Putamen (tissue), 1 donor: ENCODE data around the gene POP7.
"Not testable (repeated sequence)": the region's sequence is repeated elsewhere in the genome, so short reads cannot be mapped to it uniquely, and the experiment has no call there.

Experiments
- DNase-seq: peaks from one replicate; pipeline ENCODE4 v3.0.0-alpha.2; 2016; ENCODE audit warnings: low spot score

Gene POP7

DNA sequence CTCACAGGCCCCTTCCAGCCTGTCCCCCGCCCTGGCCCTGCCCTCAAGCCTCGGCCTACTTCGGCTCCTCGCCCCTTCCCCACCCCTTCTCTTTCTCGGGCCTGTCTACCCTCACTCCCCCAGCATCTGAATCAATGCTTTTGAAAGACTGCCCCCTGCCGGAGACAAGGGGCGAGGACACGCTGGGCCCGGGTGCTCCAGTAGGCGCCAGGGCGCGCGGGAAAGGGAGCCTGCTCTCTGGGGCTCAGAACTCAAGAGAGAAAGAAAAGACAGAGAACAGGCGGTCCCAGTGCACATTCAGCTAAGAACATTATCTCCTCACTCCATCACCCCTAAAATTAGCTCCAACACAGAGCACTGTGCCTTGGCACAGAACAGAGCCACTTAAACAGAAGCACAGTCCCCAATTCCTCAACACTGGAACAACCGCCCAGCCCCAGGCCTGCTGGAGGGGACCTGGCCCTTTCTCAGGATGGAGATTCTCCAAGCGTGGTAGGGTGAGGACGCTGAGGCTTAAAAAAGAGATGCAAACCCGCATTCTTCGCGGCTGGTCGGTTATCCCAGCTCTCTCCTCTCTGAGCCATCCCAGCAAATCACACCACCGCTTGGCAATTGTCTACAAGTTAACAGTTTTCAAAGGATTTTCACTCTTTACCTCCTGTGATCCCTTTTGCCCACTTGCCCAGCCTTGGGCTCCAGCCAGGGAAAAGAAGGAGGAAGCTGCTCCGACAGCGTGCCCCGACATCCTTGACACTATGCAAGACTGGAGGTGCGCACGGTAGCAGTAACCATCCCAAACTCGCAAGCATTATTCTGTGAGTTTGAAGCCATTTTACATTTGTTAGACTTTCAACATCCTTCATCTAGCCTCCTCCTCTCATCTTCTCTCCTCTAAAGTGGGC lies 14.0 kb upstream of the POP7 start:
- peak; percentile 77 for DNase-seq

DNA sequence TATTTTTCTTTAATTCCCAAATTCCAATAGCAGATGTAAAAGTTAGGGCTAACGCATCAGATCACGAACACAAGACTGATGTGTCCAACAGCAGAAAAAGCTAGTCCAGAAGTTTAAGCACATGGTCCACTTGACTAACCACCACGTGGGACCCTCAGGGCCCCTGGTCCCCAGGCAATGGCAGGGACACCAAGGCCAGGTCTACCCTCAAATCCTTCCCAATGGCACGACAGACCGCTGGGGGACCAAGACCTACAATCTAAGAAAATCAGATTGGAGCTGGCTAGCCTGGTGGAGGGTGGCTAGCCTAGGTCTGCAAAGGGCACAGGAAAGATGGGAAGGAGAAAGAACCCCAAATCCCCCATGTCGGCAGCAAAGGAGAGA lies 13.4 kb upstream of the POP7 start:
- no peak for DNase-seq

DNA sequence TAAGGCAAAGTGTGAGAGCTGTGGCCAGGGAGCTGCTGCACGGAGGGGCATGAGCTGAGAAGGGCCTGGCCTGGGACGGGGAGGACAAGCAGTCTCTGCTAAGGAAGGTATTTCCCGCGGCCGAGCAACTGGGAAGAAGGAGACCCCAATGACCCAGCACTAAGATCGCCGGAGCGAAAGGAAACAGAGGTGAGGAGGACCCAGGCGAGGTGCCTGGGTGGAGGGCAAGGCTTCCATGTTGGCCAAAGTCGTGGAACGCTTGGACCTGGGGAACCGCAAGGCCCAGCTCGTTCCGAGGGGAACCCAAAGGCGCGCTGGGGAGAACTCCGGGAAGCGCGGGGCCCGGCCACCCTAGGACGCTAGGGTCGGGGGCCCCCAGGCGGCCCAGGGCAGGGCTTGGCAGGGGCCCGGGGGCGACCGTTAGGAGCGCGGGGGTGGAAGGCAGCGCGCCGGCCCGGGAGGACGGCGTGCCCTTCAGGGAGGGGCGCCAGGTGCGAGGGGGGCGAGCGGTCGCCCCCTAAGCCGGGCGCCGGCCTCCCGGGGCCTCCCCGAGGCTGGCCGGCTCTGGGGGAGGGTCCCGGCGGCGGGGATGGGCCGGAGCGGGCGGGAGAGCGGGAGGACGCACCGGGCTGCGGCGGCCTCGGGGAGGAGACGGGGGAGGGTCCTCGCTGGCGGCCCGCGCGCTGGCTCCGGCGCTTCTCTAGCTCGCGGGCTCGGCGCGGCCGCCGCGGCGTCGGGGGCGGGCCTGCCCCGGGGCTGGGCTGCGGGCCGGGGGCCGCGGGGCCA lies 12.4 kb upstream of the POP7 start:
- DNase-seq, result no peak

DNA sequence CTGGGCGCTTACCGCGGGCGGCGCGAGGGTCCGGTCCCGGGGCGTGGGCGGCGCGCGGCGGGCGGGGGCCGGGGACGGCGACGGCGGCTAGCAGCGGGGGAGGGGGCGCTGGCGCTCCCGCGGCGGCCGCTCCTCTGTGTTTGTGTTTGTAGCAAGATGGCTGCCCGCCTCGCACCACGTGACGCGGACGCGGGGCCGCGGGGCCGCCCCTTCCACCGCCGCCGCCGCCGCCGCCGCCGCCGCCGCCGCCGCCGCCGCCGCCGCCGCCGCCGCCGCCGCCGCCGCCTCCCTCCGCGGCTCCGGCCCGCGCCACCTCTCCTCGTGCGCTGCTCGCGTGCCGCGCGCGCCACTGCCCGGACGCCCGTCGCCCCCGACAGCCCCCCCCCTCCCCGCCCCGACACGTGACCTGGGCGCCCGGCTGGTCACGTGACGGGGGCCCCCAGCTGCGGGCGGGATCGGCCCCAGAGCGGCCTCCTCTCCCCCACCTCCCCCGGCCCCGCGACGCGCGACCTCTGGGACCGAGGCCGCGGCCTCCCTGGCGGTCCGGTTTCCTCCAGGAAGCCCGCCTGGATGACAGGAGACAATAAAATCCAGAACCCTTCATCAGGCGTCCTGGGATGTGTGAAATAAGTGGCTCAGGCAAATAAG lies 11.7 kb upstream of the POP7 start, which contains the start of gene GIGYF1:
TSS of gene GIGYF1 (minus strand) at position 153 of the 648 bp plus-strand sequence. CDS start 6,012 bp downstream, outside the sequence.
- DNase-seq, result peak; percentile 69

DNA sequence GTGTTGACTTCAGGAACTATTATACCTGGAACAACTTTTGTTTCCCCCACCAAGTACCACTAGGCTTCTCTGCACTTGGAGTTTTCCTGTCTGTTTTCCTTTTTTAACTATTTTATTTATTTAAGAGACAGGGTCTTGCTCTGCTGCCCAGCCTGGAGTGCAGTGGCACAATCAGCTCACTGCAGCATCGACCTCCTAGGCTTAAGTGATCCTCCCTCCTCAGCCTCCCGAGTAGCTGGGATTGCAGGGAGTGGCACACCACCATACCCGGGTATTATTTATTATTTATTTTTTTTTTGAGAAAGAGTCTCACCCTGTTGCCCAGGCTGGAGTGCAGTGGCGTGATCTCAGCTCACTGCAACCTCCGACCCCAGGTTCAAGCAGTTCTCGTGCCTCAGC lies 9.8 kb upstream of the POP7 start:
- DNase-seq, result no peak

DNA sequence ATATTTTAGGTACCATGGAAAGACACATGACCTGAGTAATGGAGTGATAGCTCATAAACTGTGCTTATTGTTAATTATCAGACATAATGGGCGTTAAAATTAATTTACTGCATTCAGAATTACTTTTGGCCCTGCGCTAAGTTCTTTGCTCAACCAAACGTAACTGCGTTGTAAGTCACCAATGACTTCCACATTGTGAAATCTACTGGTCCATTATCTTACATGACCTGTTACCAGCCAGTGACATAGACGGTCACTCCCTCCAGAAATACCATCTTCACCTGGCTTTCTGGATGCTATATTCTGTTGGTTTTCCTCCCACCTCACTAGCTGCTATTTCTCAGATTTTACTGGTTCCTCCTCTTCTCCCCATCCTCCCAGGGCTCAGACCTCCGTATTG lies 6.9 kb upstream of the POP7 start:
- no peak for DNase-seq

DNA sequence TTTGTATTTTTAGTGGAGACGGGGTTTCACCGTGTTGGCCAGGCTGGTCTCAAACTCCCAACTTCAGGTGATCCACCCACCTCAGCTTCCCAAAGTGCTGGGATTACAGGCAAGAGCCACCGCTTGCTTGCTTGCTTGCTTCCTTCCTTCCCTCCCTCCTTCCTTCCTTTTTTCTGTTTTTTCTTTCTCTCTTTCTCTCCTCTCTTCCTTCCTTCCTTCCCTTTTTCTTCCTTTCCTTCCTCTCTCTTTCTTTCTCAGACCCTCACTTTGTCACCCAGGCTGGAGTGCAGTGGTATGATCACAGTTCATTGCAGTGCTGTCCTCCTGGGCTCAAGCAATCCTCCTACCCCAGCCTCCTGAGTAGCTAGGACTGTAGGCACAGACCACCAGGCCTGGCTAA lies 4.8 kb upstream of the POP7 start:
- not testable (repeated sequence) for DNase-seq

DNA sequence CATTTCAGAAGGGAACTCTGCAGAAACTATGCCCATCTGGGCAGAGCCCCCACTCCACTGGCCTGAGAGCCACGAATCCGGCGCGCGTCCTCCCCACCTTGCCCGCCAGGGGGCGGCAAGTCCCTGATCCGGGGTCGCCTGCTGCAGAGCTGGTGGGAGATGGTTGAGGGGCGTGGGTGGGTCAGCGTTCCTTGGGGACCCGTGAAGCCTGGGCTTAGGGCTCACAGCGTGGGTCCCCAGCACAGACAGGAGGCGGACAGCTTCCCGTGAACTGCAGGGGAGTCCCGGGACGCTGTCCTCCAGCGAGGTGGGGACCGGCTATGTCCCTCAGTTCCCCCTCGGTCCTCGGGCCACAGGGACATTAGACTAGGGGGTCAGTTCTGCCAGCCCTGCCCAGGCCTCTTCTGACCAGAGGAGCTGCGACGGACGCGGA lies 585 bp upstream of the POP7 start:
- peak; percentile 56 for DNase-seq

DNA sequence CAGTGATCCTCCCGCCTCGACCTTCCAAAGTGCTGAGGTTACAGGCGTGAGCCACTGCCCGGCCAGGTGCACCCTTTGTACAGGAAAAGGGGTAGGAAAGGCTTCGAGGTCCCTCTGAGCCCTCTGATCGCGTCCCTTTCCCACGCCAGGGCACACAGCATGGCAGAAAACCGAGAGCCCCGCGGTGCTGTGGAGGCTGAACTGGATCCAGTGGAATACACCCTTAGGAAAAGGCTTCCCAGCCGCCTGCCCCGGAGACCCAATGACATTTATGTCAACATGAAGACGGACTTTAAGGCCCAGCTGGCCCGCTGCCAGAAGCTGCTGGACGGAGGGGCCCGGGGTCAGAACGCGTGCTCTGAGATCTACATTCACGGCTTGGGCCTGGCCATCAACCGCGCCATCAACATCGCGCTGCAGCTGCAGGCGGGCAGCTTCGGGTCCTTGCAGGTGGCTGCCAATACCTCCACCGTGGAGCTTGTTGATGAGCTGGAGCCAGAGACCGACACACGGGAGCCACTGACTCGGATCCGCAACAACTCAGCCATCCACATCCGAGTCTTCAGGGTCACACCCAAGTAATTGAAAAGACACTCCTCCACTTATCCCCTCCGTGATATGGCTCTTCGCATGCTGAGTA lies 871 bp downstream of the POP7 start:
- DNase-seq, result no peak

DNA sequence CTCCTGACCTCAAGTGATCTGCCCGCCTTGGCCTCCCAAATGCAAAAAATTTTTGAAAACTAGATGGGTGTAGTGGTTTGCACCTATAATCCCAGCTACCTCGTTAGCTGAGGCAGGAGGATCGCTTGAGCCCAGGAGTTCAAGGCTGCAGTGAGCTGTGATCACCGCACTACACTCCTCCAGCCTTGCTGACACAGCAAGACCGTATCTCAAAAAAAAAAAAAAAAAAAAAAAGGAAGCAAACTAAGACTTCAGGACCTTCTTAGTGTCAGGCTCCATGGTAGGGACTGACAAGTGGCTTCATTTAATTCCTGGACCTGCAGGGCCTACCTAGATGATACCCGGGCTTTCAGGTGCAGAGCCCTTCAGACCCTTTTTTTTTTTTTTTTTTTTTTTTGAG lies 2.5 kb downstream of the POP7 start:
- no peak for DNase-seq

DNA sequence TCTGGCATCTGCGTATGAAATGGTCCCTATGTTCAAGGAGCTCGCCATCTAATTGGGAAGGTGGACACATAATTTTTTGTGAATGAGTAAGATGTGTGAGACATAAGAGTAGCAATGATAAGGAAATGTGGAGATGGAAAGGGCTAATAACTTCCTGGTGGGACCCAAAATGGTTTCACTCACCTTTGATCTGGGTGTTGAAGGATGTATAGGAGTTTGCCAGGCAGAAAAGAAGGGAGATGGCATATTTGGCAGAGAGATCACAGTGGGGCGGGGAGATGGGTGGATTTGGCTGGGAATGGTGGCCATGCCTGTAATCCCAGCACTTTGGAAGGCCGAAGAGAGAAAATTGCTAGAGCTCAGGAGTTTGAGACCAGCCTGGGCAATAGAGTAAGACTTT lies 4.5 kb downstream of the POP7 start:
- DNase-seq, result no peak

DNA sequence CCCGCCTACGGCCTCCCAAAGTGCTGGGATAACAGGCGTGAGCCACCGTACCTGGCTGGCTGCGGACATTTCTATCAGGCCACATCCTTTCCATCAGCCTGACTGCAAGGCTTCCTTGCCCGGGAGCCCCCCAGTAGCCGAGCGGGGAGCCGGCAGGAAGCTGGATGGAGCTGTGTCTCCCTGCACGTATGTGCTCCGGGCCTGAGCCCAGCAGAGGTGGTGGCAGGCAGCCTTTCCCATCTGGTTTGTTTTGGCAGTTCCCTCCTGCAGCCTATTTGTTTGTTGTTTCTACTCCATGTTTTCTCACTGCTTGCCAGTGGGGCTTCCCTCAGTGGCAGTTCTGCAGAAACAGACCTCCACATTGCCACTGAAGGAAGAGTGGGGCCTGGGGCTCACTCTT lies 5.4 kb downstream of the POP7 start:
- DNase-seq, result no peak

DNA sequence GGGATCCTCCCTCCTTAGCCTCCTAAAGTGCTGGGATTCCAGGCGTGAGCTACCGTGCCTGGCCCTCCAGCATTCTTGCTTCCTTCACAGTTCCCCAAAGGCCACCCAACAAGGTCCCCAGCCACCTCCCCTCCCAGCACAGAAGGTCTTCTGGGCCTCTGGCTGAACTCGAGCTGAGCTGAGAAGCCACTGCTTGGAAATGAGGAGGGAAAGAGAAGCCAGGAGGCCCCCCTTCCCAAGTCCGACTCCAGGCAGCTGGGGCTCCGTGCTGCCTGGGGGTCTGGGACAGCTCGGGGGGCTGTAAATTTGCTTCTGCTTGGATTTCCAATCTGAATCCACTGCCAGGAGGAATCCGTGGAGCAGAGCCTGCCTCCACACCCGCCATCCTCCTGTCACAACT lies 8.8 kb downstream of the POP7 start:
- no peak for DNase-seq

DNA sequence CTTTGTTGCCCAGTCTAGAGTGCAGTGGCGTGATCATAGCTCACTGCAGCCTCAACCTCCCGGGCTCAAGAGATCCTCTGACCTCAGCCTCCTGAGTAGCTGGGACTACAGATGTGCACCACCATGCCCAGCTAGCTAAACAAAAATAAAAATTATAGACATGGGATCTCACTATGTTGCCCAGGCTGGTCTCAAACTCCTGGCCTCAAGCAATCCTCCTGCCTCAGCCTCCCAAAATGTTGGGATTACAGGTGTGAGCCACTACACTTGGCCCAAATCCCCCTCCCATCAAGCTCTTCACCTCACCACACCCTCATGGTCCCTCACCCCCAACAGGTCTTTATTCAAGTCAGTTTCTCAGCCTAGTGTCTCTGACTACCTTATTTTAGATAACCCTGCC lies 11.2 kb downstream of the POP7 start:
- DNase-seq, result not testable (repeated sequence)

DNA sequence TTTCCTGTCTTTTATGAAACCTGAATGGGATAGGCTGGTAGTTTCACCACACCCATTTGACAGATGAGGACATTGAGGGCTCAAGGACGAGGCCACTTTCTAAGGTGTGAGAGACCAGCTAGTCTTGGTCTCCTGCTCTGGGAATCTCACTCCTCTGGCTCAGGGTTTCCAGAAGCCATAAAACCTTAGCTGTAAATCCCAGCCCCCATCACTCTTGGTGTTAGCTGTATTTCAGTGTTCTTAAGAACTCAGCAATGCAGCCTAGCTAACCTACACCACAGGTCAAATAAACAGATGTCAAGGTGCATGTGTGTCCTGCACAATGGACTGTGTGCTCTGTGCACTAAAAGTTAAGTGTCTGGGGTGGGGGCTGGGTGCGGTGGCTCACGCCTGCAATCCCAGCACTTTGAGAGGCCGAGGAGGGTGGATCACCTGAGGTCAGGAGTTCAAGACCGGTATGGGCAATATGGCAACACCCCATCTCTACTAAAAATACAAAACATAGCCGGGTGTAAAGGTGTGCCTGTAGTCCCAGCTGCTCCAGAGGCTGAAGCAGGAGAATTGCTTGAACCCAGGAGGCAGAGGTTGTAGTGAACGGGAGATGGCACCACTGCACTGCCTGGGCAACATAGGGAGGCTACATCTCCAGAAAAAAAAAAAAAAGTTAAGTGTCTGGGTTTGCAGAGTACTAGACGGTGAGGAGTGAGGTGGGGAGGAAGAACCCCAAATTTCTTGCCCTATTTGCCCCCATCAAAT lies 13.8 kb downstream of the POP7 start:
- no peak for DNase-seq

DNA sequence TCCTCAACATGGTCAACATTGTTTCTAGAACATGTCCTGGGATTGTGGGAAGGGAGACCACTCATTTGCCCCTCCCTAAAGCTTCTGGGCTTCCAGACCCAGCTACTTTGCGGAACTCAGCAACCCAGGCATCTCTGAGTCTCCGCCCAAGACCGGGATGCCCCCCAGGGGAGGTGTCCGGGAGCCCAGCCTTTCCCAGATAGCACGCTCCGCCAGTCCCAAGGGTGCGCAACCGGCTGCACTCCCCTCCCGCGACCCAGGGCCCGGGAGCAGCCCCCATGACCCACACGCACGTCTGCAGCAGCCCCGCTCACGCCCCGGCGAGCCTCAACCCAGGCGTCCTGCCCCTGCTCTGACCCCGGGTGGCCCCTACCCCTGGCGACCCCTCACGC lies 14.4 kb downstream of the POP7 start, which contains the start of gene EPO:
TSS of gene EPO (plus strand) at position 190 of the 392 bp plus-strand sequence. CDS start 513 bp downstream, outside the sequence.
- DNase-seq, result no peak

DNA sequence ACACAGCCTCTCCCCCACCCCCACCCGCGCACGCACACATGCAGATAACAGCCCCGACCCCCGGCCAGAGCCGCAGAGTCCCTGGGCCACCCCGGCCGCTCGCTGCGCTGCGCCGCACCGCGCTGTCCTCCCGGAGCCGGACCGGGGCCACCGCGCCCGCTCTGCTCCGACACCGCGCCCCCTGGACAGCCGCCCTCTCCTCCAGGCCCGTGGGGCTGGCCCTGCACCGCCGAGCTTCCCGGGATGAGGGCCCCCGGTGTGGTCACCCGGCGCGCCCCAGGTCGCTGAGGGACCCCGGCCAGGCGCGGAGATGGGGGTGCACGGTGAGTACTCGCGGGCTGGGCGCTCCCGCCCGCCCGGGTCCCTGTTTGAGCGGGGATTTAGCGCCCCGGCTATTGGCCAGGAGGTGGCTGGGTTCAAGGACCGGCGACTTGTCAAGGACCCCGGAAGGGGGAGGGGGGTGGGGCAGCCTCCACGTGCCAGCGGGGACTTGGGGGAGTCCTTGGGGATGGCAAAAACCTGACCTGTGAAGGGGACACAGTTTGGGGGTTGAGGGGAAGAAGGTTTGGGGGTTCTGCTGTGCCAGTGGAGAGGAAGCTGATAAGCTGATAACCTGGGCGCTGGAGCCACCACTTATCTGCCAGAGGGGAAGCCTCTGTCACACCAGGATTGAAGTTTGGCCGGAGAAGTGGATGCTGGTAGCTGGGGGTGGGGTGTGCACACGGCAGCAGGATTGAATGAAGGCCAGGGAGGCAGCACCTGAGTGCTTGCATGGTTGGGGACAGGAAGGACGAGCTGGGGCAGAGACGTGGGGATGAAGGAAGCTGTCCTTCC lies 15.0 kb downstream of the POP7 start:
- DNase-seq, result no peak

DNA sequence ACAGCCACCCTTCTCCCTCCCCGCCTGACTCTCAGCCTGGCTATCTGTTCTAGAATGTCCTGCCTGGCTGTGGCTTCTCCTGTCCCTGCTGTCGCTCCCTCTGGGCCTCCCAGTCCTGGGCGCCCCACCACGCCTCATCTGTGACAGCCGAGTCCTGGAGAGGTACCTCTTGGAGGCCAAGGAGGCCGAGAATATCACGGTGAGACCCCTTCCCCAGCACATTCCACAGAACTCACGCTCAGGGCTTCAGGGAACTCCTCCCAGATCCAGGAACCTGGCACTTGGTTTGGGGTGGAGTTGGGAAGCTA lies 15.5 kb downstream of the POP7 start:
- DNase-seq, result no peak

DNA sequence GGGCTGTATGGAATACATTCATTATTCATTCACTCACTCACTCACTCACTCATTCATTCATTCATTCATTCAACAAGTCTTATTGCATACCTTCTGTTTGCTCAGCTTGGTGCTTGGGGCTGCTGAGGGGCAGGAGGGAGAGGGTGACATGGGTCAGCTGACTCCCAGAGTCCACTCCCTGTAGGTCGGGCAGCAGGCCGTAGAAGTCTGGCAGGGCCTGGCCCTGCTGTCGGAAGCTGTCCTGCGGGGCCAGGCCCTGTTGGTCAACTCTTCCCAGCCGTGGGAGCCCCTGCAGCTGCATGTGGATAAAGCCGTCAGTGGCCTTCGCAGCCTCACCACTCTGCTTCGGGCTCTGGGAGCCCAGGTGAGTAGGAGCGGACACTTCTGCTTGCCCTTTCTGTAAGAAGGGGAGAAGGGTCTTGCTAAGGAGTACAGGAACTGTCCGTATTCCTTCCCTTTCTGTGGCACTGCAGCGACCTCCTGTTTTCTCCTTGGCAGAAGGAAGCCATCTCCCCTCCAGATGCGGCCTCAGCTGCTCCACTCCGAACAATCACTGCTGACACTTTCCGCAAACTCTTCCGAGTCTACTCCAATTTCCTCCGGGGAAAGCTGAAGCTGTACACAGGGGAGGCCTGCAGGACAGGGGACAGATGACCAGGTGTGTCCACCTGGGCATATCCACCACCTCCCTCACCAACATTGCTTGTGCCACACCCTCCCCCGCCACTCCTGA lies 16.7 kb downstream of the POP7 start:
- no peak for DNase-seq

DNA sequence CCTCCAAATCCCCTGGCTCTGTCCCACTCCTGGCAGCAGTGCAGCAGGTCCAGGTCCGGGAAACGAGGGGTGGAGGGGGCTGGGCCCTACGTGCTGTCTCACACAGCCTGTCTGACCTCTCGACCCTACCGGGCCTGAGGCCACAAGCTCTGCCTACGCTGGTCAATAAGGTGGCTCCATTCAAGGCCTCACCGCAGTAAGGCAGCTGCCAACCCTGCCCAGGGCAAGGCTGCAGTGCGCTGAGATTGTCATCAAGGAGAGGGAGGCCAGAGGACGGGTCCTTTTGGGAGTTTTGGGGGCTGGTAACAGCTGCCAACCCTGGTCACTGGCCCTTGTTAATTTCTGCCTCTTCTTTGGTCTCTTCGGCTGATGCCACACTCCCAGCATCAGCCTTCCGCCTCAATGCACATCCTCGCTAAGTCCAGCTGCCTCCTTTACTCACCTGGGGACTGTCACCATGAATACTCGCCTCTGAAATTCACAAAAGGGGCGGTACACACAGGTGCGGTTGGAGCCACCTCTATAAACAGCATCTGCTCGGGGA lies 17.9 kb downstream of the POP7 start:
- no peak for DNase-seq
